HG03457 (cell line): ENCODE data around the gene GAL3ST3.
"Not testable (repeated sequence)": the region's sequence is repeated elsewhere in the genome, so short reads cannot be mapped to it uniquely, and the experiment has no call there.

Experiments used
- ATAC-seq: cut with Tn5 transposase; IDR thresholded peaks from one replicate; pipeline ENCODE4 v1.9.1; 2021; ENCODE audit warnings: moderate number of reproducible peaks; ENCODE audit not compliant: unreplicated experiment

Gene GAL3ST3

GRCh38 chr11:66014804-66015453 lies 34.0 kb downstream of the GAL3ST3 start:
- no peak for ATAC-seq

- no peak for ATAC-seq
Observed at GRCh38 chr11:66013762-66014100, 35.2 kb downstream of the GAL3ST3 start.

GRCh38 chr11:66012946-66013761 lies 35.8 kb downstream of the GAL3ST3 start:
- no peak for ATAC-seq

GRCh38 chr11:66012371-66012945 lies 36.5 kb downstream of the GAL3ST3 start:
- no peak for ATAC-seq

GRCh38 chr11:66011785-66012303 lies 37.1 kb downstream of the GAL3ST3 start, which contains the start of gene CST6:
TSS of gene CST6 (plus strand) at chr11:66012008. CDS start at chr11:66012045, 37 bp downstream.
- ATAC-seq = no peak

- no peak for ATAC-seq
Observed at GRCh38 chr11:66011239-66011784, 37.6 kb downstream of the GAL3ST3 start.

GRCh38 chr11:66010036-66010435 lies 38.9 kb downstream of the GAL3ST3 start:
- ATAC-seq = not testable (repeated sequence)

GRCh38 chr11:66008468-66009101 lies 40.4 kb downstream of the GAL3ST3 start:
- no peak for ATAC-seq

- no peak for ATAC-seq
Observed at GRCh38 chr11:66008095-66008467, 40.9 kb downstream of the GAL3ST3 start.

GRCh38 chr11:66007201-66007634 lies 41.7 kb downstream of the GAL3ST3 start:
- ATAC-seq = no peak

GRCh38 chr11:66006891-66007176 lies 42.1 kb downstream of the GAL3ST3 start:
- no peak for ATAC-seq

GRCh38 chr11:66006134-66006890 lies 42.6 kb downstream of the GAL3ST3 start:
- no peak for ATAC-seq

- no peak for ATAC-seq
Observed at GRCh38 chr11:66004186-66004585, 44.8 kb downstream of the GAL3ST3 start.

GRCh38 chr11:66003291-66003690 lies 45.7 kb downstream of the GAL3ST3 start:
- ATAC-seq = no peak

GRCh38 chr11:66002648-66003225 lies 46.2 kb downstream of the GAL3ST3 start:
- ATAC-seq = peak; percentile 25

GRCh38 chr11:66001942-66002647 lies 46.9 kb downstream of the GAL3ST3 start, which contains the start of the genes BANF1 and EIF1AD:
TSS of gene BANF1 (plus strand) at chr11:66002503. CDS start at chr11:66003251, 748 bp downstream.
TSS of gene EIF1AD (minus strand) at chr11:66002157. CDS start at chr11:66000389, 1,768 bp downstream.
- peak; percentile 54 for ATAC-seq

- no peak for ATAC-seq
Observed at GRCh38 chr11:65997286-65997685, 51.7 kb downstream of the GAL3ST3 start.

GRCh38 chr11:65992056-65992455 lies 56.9 kb downstream of the GAL3ST3 start:
- no peak for ATAC-seq
